GM23248 (cell line): Measurements from ENCODE around the gene ZNF92.

Source experiments
- EZH2 ChIP-seq: fragments of 200-600 bp; sonication (generic); IDR thresholded peaks from 2 replicates; pipeline ENCODE4 v1.6.1; 2018; ENCODE audit warnings: antibody characterized with exemption, mild to moderate bottlenecking; ENCODE audit not compliant: insufficient read depth, poor library complexity, severe bottlenecking
- EZH2phosphoT487 ChIP-seq: fragments of 200-600 bp; sonication (generic); IDR thresholded peaks from 2 replicates; pipeline ENCODE4 v1.6.1; 2018; ENCODE audit warnings: antibody characterized with exemption, moderate library complexity, mild to moderate bottlenecking, low read depth; ENCODE audit not compliant: insufficient read depth

DNA sequence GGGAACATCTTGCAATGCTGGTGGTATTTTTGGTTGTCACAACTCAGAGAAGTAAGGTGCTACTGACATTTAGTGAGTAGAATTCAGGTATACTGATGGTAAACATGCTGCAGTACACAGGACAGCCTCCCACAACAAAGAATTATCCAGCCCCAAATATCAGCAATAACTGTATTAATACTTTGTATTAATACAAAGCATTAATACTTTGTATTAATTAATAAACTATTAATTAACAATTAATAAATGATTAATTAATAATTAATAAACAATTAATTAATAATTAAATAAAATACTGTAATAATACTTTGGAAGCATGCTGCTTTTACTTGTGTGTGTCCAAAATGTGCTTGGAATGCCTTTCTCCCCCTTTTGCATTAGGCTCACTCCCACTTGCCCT lies 62.5 kb downstream of the ZNF92 start:
- TF ChIP-seq EZH2 (no peak), EZH2phosphoT487 (no peak)
